Femur (tissue), 1 donor: Measurements from ENCODE around the gene CLUH.
"Not testable (repeated sequence)": the region's sequence is repeated elsewhere in the genome, so short reads cannot be mapped to it uniquely, and the experiment has no call there.

Source experiments
- DNase-seq: peaks from one replicate; pipeline ENCODE4 v3.0.0-alpha.2; 2017

Gene CLUH

DNA sequence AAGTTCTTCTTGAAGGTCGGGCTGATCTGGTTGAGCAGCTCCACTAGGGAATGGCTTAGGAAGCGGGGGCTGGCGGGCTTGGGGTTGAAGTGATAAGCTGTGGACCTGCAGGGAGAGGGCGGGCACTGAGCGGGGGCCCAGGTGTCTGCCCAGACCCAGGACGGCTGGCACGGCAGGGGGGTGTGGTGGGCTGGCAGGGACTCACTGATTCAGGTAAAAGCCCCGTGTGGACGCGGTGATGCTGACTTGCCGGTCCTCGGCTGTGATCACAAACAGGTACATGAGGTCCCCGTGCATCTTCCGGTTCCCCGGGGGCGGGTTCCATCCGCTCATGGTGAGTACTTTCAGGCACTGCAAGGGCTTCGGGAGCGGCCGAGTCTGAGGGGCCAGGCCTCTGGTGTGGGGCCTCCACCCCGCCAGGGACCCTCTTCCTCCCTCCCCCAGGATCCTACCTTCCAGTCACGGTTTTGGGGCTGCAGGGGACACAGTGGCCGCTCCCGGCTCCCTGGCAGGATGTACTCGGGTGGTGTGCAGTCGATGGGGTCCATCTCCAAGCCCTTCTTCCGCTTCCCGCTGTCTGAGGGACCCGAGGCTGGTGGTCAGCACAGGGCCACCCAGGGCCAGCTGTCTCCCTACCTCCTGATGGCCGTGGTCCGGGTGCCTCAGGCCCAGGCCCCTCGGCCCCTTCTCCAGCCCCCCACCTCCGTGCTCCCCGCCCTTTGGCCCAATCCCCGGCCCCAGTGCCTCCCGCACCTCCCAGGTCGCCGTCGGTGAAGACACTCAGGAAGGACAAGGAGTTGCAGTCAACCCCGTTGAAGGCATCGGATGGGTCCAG, 10.2 kb downstream of the CLUH start:
- peak; percentile 16 for DNase-seq

DNA sequence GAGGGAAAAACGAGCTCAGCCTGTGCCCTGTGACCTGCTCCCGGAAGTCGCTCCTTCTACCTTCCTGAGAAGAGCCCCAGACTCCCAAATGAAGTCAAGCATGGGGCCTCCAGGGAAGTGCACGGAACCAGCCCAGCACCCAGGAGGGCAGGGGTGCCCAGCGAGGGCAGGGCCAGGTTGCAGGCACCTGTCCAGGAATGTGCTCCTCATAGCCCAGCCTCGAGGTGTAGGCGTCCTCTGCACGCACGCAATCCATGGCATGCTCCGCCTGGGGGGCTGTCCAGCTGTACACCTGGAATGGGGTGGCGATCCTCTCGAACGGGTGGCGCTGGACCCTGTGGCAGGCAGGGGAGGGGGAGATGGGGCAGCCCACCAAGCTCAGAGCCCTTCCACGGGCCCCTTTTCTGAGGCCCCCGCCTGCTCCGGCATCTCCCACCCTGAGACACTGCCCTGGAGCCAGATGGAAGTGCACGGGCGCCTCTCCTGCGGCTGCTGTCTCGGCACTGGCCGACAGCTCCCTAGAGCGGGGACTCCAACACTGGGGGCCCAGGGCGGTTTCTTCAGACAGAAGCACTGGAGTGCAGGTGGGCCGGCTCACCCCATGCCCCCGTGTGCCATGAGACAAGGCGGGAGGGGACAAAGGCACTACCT, 10.9 kb downstream of the CLUH start:
- peak; percentile 8 for DNase-seq

DNA sequence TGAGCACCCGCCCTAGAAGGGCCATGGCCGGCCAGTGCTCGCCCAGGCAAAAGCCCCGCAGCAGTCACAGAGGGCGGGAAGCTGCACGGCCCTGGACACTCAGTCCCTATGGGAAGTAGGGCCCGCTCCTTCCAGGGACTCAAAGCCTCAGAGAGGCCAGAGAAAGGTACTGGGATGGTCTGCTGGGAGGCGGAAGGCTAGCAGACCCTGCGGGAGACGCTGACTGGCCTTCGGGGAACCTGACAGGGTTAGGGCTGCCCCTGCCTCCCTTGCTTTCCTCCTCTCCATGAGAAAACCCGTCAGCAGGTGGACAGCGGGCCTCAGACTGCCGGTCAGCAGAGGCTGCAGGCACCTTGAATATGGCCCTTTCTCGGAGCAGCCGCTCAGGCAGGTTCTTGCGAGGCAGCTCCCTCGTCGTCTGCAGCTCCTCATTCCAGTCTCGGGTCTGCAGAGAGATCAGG, 11.5 kb downstream of the CLUH start:
- DNase-seq, result no peak

DNA sequence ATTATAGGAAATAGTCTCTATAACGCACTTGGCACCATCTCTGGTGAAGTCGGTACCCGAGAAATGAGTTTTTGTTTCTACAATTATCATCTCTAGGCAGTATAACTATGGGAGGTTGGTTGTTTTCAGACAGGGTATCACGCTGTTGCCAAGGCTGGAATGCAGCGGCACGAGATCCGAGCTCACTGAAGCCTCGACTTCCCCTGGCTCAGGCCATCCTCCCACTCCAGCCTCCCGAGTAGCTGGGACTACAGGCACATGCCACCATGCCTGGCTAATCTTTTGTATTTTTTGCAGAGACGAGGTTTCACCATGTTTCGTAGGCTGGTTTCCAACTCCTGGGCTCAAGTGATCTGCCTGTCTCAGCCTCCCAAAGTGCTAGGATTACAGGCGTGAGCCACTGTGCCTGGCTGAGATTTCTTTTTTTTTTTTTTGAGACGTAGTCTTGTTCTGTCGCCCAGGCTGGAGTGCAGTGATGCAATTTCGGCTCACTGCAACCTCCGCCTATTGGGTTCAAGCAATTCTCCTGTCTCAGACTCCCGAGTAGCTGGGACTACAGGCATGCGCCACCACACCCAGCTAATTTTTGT, 12.3 kb downstream of the CLUH start:
- not testable (repeated sequence) for DNase-seq

DNA sequence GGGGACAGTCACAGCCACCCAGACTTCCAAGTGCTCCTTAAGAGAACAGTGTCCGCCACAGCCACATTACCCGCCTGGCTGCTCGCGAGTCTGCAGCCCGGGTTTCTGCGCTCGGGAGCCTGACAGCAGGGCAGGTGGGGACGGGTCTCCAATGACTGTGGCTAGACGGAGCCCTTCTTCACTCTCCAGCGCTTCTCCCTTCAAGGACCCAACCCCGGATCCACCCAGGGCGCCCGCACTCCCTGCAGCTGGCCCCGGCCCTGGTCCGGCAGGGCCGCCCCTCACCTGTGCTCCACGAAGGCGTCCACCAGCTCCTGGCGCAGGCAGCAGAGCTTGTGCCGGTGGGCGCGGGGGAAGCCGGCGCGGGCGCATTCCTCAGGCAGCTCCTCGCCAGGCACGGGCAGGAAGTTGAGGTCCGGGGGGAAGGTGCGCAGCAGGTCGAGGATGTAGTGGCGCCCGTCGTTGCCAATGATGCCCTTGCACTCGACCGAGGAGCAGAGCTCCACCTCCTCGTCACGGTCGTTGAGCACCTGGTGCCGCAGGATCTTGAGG, 13.9 kb downstream of the CLUH start:
- DNase-seq, result no peak

DNA sequence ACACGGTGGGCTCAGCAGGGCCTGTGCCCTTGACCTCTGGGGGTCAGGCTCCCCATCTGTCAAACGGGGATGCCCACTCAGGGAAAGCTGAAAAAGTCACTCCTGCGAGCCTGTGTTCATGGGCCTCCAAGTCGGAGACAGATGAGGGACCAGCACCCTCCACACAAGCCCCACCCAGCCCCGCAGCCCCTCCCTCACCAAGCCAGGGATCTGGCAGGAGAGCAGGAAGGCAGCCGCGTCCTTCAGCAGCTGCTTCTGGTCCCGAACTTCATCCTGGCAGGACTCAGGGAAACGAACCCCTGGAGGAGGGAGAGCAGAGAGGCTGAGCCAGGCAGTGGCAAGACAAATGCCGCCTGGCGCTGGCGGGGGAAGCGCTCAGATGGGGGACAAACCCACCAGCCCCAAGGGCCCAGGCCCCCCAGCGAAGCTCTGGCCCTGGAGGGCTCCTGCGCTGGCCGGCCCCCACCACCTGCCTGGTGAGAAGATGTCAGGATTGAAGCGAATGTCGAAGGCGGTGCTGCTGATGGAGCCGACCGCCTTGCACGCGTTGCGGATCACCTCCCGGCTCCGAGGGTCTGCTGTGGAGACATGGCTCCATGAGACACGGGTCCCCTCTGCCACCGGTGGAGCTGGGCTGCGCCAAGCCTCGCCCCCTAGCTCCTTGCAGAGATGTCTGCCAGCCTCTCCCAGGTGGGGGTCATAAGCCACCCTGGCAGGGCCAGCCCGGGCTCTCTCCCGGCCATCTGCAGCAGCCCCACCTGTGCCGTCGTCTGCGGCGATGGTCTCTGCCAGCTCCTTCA, 15.4 kb downstream of the CLUH start:
- DNase-seq, result no peak

DNA sequence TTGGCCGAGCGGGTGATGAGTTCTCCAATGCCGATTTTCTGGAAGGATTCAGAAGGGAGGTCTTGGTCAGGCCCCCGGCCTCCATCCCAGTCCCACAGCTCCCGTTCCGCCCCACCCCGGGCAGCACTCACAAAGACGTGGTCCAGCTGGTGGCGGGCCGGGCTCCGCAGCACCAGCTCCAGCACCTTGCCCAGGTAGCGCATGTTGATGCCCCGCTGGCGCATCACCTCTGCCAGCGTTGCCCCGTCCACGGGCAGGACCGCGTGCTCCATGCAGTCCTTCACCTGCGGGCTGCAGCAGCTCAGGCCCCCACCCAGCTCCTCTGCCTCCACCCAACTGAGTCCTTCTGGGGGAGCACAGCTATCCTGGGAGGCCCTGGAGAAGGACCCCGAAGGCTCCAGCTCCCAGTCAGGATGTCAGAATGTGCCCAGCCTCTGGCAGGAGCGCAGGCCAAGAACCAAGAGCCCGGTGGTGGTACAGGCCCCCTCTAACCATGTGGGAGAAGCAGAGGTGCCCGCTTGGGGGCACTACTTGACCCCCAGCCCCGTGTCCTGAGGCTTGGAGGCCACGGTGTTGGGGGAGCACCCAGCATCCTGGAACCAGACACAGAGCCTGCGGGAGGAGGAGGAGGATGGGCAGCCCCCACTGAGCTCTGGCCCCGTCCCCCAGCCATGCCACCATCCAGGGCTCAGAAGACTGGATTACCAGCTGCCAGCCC, 16.2 kb downstream of the CLUH start:
- DNase-seq, result no peak

DNA sequence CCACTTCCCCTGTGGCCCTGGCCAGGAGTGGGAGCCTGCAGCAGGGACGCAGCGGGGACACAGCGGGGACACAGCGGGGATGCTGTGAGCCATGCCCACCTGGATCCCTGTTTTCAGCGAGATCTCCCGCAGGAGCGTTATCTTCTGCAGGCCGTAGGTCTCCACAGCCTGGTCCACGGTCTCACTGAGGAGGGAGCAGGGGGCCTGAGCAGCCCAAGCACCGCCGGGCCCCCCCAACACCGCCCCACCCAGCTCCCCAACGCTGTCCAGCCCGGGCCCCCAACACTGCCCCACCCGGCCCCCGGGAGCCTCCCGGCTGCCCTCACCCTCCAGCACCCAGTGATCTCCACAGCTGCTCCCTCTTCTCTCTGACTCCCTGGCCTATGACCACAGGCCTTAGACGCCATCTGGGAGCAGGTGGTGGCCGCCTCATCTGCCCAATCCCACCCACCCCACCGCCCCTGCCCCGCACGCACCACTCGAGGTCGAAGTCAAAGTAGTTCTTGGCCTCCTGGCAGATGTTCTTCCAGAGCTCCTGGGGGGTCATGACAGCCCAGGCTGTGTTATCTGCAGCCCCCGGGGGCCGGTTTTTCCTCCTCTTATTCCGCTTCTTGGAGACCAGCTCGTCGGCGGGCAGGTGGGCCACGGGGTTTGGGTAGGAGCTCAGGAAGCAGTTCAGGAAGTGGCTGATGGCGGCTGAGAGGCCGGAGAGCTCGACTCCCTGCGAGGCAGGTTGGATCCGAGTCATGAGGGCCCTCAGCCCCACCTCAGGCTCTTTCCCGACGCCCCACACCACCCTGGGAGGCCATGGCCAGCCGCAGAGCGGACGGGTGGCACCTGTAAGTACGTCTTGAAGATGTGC, 17.0 kb downstream of the CLUH start:
- no peak for DNase-seq

DNA sequence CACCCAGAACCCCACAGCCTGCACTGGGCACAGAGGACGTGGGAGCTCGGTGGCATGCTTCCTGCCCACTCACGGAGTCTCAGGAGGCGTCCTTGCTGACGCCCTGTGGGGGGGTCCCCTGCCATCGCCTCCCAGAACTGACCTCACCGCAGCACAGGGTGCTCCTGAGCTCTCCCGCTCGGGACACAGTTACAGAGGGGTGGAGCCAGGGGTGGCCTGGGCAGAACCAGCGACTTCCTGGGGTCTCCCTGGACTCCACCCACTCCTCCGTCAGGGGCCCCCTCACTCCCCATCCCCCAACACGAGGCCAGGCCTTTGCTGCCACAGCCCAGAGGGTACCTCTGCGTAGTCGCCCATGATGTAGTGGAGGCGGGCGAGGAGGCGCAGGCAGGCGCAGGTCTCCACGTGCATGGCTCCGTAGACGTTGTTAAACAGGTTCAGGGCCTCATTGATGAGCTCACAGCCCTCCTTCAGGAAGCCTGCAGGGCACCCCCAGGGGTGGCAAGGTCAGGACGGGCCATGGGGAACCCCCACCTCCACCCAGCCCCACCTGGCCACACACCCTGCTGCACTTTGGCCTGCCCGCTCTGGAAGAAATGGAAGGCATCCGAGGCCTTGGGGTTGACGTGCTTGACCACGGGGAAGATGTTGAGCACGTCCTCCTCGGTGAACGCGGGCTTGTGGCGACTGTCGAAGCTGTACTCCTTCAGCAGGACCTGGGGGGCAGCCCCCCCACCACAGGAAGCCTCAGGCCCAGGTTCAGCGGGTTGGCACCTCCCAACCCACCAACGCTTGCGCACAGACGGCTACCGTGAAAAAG, 17.8 kb downstream of the CLUH start:
- no peak for DNase-seq

DNA sequence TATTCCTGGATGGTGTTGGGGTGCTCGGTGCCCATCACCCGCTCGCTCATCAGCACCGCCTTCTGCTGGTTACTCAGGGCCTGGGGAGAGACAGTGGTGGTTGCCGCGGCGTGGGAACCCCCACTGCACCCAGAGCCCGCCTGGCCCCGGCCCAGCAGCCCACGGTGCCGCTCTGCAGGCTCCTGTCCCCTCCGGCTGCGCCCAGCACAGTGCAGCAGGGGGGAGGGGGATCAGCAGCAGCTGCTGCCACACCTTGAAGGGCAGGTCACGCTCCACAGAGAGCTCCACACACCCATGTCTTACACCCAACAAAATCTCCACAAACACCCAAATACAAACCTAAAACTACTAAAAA, 18.8 kb downstream of the CLUH start:
- no peak for DNase-seq

DNA sequence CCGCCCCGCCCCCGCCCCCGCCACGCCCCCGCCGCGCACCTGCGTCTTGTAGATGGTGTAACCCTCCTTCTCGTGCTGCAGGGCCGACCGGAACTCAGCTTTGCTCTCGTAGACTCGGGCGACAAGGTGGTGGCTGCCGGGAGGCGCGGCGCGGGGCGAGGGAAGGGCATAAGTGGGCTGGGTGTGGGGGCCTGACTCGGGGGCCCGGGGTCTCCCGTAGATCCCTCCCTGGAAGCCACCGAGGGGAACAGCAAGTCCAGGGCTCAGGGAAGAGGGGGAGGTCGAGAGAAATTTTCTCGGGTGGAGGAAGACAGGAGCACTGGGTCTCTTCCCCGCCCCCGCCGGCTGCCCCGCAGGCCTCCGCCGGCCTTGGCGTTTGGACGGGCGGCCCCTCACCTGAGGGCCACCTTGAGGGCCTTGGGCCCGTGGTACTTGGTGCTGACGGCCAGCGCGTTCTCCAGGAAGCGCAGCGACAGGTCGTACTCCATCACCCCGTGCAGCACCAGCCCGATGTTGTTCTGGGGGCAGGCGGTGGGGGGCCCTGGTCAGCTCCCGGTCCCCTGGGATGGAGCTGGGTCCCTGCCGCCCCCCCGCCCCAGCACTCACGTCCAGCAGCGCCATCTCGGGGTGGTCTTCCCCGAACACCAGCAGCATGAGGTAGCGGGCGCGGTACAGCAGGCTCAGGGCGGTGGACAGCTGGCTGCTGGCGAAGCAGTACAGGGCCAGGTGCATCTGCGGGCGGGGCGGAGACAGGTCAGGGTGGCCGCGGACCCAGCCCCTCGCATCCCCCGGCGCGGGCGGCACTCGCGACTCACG, 19.4 kb downstream of the CLUH start:
- DNase-seq, result no peak

DNA sequence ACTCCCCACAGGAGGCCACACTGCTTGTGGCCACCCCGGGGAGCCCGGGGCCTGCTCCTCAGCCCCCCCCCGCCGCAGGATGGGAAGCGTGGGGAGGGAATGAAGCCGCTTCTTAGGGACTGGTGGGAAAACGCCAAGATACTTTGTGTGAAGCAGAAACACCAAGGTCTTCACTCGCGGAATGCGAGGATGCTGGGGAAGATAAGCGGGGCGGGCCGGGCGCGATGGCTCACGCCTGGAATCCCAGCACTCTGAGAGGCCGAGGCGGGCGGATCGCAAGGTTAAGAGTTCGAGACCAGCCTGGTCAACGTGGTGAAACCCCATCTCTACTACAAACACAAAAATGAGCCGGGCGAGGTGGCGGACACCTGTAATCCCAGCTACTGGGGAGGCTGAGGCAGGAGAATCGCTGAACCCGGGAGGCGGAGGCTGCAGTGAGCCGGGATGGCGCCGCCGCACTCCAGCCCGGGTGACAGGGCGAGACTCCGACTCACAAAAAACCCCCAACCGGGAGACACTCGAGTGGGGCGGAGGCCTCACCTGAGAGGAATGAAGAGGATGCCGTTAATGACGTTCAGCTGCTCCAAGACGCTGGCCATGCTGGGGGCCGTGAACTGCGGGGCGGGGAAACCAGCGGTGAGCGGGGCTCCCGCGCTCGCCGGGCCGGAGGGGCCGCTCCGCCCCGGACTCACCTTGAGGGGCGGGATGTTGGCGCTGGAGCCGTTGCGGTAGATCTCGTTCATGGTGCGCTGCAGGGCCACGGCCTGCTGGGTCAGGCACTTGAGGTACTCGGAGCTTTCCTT, 20.3 kb downstream of the CLUH start:
- no peak for DNase-seq

DNA sequence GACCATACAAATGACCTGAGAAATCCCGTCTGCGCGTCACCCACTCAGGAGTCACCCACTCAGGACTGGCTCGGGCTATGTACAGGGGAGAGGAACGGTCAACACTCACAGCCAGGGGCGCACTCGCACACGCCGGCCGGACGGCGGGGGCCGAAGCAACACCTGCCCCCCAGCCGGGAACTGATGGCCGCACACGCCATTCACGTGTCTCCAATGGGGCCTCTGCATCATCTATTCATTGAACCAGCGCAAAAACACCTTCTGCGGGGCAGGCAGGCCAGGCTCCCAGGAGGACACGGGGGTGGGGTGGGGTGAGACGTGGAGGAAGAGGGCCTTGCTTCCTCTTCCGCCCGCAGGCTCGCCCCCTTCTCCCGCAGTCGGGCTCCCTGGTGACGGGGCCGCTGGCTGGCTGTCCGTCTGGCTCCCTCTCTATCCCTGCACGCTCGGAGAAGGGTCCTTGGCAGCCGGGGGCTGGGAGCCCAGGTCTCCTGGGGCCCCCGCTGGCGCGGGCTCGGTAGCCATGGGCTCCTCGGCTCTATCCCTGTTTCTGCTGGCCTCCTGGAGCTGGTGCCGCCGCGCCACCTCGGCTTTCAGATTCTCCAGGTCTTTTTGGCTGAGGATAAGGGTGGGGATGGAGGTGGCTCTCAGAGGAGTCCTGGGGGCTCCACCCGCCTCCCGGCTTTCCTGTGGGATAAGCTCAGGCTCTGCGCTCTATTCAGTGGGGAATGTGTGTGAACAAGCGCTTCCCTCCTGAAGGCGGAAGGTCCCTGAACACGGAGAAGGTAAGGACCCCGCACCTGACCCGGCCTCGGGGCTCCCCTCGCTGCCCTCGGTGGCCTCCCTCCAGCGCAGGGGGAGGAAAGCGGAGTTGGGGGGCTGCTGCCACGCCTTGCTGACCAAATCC, 21.1 kb downstream of the CLUH start:
- no peak for DNase-seq

DNA sequence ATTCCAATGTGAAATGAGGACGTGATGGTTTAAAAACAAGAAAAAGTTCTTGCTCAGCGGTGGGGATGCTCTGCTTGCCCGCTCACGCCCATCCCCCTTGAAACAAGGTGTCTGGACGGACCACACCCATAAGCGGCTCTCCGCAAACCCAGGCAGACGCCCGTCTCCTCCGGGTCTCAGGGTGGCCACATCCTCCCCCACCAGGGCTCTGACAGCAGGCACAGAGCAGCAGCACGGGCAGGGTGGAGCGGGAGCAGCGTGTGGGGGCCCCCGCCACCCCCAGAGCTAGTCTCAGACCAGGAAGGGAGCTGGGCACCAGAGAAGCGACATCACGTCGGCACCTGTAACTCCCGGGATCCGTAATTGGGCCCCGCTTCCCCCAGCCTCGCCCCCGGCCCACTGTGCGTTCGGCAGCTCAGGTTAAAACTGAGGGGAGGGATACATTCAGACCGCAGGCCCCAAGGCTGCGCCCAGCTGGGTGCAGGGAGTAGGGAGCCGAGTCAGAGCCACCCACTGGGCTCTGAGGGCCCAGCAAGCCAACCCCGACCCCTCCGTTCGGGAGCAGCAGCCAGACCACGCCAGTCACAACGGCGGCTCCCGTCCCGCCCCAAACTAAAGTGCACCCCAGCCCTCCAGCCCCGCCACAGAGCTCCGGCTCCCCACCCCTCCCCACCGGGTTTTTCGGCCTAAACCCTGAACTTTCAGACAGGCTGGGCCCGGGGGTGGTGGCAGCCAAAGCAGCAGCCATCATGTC, 22.0 kb downstream of the CLUH start:
- DNase-seq, result peak; percentile 28

DNA sequence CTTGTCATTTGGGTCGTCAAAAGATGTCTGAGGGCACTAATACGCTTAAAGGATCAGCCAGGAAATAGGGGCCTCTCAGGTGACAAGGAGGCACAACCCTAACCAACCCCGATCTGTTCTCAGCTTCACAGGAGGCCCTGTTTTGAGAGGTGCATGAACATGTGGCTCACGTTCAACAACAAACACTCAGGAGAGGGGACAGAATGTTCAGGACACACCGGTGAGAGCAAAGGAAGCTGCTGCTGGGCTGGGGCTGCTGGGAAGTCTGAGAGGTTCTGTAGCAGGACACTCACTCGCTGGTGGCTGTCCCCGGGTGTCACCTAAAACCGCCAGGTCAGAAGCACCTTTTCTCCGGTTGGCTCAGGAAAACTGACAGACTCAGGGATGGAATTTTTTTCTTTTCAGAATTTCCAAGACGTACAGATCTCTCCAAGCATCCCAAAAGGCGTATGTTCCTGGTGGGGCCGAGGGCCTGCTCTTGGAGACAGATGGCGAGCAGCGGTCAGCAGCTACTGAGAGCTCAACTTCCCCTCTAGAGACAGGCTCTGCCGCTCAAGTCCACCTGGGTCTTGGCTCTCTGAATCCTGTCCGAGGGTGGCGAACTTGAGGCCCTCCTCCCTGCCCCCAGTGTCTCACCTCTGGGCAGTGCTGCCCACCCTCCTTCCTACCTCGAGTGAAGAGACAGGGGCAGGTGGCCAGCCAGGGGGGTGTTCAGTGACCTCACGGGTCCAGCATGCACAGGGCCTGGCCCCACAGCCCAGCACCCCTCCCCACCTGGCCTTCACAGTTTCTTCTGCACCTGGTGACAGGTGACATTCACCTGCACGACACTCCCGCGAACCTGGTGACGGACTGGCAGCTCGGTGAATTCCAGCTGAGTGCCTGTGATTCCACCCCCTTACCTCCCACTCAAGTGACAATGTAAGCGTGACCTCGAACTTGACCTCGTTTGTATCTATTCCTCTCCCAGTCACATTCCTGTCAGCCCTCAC, 22.9 kb downstream of the CLUH start:
- DNase-seq, result peak; percentile 38
